Activated CD4-positive, alpha-beta T cell treated with anti-CD3 and anti-CD28 coated beads for 36 hours (primary cell): ENCODE data around the gene MRPL43. TPM values are rescaled to one million over a fixed set of nuclear protein-coding genes. Genes with fewer than 3 reads are reported as not detected.

Experiments used
- ATAC-seq: fragments of 200-7000 bp; cut with Tn5 transposase; one replicate; pipeline ENCODE4 v1.10.0; 2021; ENCODE audit warnings: mild to moderate bottlenecking, moderate library complexity
- CTCF ChIA-PET: fragments of 350-600 bp; sonication (Branson Sonifier 250); formaldehyde crosslinking; loops from one replicate; lab custom pipeline; 2021; ENCODE audit warnings: antibody characterized with exemption; lab: Charles Lee
- POLR2A ChIA-PET: fragments of 350-600 bp; sonication (Branson Sonifier 250); formaldehyde crosslinking; loops from one replicate; lab custom pipeline; 2021; ENCODE audit warnings: antibody characterized with exemption, inconsistent platforms; lab: Charles Lee
- DNase-seq: peaks from one replicate; pipeline ENCODE4 v3.0.0-alpha.2; 2020
- H3K27ac Mint-ChIP-seq: one replicate; pipeline ENCODE4 v1.8.0; 2021; ENCODE audit warnings: mixed read lengths
- H3K27me3 Mint-ChIP-seq: one replicate; pipeline ENCODE4 v1.8.0; 2021; ENCODE audit warnings: mixed read lengths
- H3K36me3 Mint-ChIP-seq: one replicate; pipeline ENCODE4 v1.8.0; 2021; ENCODE audit warnings: low read depth, mixed read lengths
- H3K4me1 Mint-ChIP-seq: one replicate; pipeline ENCODE4 v1.8.0; 2021; ENCODE audit warnings: mixed read lengths
- H3K4me3 Mint-ChIP-seq: one replicate; pipeline ENCODE4 v1.8.0; 2021; ENCODE audit warnings: mild to moderate bottlenecking, moderate library complexity, mixed read lengths
- H3K9me3 Mint-ChIP-seq: one replicate; pipeline ENCODE4 v1.8.0; 2021; ENCODE audit warnings: low read depth, mixed read lengths
- intact Hi-C, 2 experiments: fragments of 100-400 bp; cut with DNase I in 1 of 2; cut with micrococcal nuclease in 1 of 2; formaldehyde crosslinking; loops; one replicate each; pipeline versions ENCODE4 v1.14.2 to v1.15.1; 2022 to 2024; cut with DNase I, micrococcal nuclease
- total RNA-seq, 2 experiments: library from RNA; stranded (reverse); gene quantifications; one replicate each; pipeline ENCODE4 v1.2.3, GENCODE V29; 2021

MRPL43 gene
- total RNA-seq, 2 experiments from 2014 or later: 53.4 to 62.6 TPM

DNA sequence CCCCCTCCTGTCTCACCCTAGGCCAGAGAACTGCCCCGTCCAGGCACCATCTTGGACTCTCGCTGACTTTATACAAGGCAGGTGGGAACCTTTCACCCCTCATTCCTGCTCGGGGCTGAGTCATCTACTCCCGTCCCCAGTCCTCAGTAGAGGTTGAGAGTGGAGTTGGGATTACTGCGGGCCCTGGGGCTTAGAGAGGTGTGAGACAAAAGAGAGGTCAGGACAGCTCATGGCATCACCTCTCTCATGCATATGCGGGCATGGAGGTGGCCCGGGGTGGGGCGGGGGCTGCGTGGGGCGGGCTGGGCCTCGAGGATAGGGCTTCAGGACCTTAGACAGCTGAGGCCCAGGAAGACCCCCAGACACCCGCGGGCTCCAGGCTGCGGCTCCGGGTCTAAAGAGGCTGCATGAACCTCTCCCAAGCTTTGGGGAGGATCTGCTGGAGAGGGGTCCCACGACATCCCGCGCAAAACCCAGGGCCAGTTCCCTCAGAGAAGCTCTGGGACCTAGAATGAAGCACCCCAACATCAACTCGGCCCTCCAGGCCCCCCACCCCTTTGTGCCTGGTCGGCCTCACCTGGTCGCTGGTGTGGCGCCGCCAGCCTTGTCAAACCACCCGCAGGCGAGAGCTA is 43.3 kb upstream of the MRPL43 start:
- Mint-ChIP-seq H3K27me3 (no peaks in the 10 kb centered on the region), H3K4me3 (peak overlapping the region; percentile 80), H3K36me3 (peaks cover 3% of the 10 kb centered on the region), H3K4me1 (peaks cover 22% of the 10 kb centered on the region), H3K9me3 (no peaks in the 10 kb centered on the region), H3K27ac (no peak overlapping the region)
- CTCF ChIA-PET: interaction anchor here (0.7 to 25.2 kb wide), 10 partner anchors 10 to 287 kb away, joined by 3 to 526 read pairs (median 13); partner anchors contain the start of gene KAZALD1
- ATAC-seq (no peak), DNase-seq (no peak)
- POLR2A ChIA-PET: interaction anchor here (1.3 kb wide), 1 partner anchor 12 kb away, joined by 11 read pairs; no protein-coding TSS in a partner anchor
- intact Hi-C loops: loop anchor here (1.0 to 5.0 kb wide), 9 partner anchors 12 to 1026 kb away; partner anchors contain the start of genes MRPL43 (in 2 of the 2), TWNK (in 2 of the 2), ARMH3 (in 1 of the 2) and LZTS2 (in 1 of the 2)

DNA sequence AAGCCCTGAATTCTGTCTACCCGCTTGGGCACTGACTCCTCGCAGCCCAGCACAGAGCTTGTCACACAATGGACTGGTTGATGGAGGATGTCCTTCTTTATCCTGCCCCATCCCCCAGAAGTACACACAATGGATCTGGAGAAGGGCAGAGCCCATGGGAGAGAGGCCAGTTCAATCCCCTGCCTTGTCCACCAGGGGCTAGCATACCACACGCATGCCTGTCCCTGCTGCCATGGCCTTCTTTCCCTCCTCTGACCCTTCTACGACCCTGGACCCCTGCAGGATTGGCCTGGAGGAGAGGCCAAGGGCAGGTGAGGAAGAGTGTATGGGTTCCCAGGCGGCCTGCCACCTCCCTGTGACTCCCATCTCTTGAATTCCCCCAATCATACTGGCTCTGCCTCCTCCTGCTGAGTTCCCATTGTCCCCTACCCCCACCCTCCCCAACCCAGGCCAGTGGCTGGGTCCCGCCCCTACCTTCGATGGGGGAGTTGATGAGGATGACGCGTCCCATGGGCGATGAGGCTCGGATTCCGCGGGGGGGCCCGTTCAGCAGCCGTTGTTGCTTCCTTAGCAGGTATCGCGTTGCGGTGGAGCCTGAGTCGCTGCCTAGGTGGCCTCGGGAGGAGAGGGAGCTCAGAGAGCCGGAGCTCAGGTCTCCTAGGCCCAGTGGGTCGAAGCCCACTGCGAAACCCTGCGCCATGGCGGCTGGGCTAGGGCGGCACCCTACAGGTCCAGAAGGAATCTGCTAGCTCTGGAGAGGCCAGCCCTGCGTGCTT is 42.4 kb upstream of the MRPL43 start:
- intact Hi-C loops: loop anchor here (2.0 to 5.0 kb wide), 3 partner anchors 17 to 788 kb away; partner anchors contain the start of gene OGA (in 1 of the 2)
- Mint-ChIP-seq H3K36me3 (no peaks in the 10 kb centered on the region), H3K4me3 (no peak overlapping the region), H3K4me1 (peaks cover 22% of the 10 kb centered on the region), H3K27me3 (no peaks in the 10 kb centered on the region), H3K9me3 (no peaks in the 10 kb centered on the region), H3K27ac (no peak overlapping the region)
- DNase-seq: no peak
- ATAC-seq: no peak
- CTCF ChIA-PET: interaction anchor here (0.7 to 25.2 kb wide), 10 partner anchors 11 to 80 kb away, joined by 3 to 526 read pairs (median 20); partner anchors contain the start of gene KAZALD1
- POLR2A ChIA-PET: no interaction called here

- POLR2A ChIA-PET: no interaction called here
- H3K4me3 Mint-ChIP-seq: no peak overlapping the region
- H3K4me1 Mint-ChIP-seq: peaks cover 20% of the 10 kb centered on the region
- ATAC-seq: no peak
- H3K9me3 Mint-ChIP-seq: no peaks in the 10 kb centered on the region
- H3K36me3 Mint-ChIP-seq: no peaks in the 10 kb centered on the region
- CTCF ChIA-PET: interaction anchor here (0.7 to 5.1 kb wide), 7 partner anchors 10 to 32 kb away, joined by 3 to 31 read pairs (median 4); no protein-coding TSS in a partner anchor
- DNase-seq: no peak
- H3K27ac Mint-ChIP-seq: no peak overlapping the region
- no peaks in the 10 kb centered on the region for H3K27me3 Mint-ChIP-seq
- intact Hi-C loops: no loop called here
Observed at GRCh38 chr10:101028446-101029337, 41.4 kb upstream of the MRPL43 start.

- intact Hi-C loops: no loop called here
- ATAC-seq: no peak
- H3K27me3 Mint-ChIP-seq: no peaks in the 10 kb centered on the region
- DNase-seq: no peak
- H3K27ac Mint-ChIP-seq: no peak overlapping the region
- no peak overlapping the region for H3K4me3 Mint-ChIP-seq
- H3K9me3 Mint-ChIP-seq: no peaks in the 10 kb centered on the region
- POLR2A ChIA-PET: no interaction called here
- CTCF ChIA-PET: interaction anchor here (1.0 to 2.3 kb wide), 4 partner anchors 8 to 40 kb away, joined by 3 to 20 read pairs (median 10); no protein-coding TSS in a partner anchor
- no peaks in the 10 kb centered on the region for H3K36me3 Mint-ChIP-seq
- H3K4me1 Mint-ChIP-seq: peaks cover 8% of the 10 kb centered on the region
Observed at GRCh38 chr10:101027106-101027720, 39.9 kb upstream of the MRPL43 start.

DNA sequence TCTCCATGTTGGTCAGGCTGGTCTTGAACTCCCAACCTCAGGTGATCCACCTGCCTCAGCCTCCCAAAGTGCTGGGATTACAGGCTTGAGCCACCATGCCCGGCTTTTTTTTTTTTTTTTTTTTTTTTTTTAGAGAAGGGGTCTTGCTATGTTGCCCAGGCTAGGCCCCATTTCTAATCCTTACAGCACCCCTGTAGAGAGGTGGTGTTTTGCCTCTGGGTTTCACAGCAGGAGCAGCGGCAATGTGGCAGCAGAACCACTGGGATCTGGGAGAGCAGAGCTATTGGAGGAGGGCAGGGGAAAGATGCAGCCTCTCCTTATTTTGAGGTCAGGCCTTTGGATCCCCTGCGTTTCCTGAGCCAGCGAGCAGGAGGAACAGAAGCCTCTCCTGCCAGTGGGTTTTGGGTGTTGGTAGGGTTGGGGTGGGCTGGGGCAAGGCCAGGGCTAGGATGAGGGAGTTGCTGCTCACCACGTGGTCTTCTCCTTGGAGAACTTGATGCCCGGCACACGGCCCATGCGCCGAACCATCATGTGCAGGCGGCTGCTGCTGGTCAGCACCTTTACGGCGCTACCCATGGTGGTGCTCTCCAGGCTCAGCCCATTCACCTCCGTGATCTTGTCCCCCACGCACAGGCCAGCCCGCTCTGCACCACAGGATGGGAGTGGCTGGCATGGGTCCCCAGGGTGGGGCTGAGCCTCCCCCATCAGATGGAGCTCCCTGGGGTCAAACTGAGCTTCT is 35.8 kb upstream of the MRPL43 start:
- Mint-ChIP-seq H3K4me1 (no peaks in the 10 kb centered on the region), H3K9me3 (no peaks in the 10 kb centered on the region), H3K27ac (no peak overlapping the region), H3K27me3 (peaks cover 16% of the 10 kb centered on the region), H3K4me3 (no peak overlapping the region), H3K36me3 (no peaks in the 10 kb centered on the region)
- ChIA-PET POLR2A (no interaction called here), CTCF (interaction anchor here (0.6 kb wide), 1 partner anchor 20 kb away, joined by 3 read pairs; no protein-coding TSS in a partner anchor)
- intact Hi-C loops: no loop called here
- ATAC-seq (no peak), DNase-seq (no peak)

DNA sequence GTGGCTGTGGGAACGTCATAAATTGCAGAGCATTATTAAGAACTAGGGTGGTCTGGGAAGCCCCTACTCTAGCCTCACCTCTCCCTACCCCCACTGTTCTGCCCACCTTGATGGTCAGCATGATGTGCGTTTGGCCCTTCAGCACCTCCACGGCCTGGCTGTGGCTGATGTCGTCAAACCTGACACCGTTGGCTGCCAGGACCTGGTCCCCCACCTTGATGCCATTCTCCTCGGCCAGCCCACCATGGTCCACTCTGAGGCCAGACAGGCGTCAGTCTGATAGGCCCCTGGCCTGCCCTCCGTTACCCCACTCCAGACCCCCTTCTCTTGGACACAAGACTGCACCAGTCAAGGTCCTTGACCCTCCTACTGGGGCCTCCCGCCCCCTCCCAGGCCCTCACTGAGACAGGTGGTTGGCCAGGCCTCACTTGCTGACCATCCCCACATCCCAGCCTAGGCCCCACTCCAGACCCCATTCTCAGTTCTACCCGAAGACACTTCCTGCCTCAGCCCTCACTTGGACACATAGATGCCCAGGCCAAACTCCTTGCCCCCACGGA is 34.5 kb upstream of the MRPL43 start:
- H3K27me3 Mint-ChIP-seq: peaks cover 24% of the 10 kb centered on the region
- DNase-seq: no peak
- H3K4me3 Mint-ChIP-seq: no peak overlapping the region
- POLR2A ChIA-PET: no interaction called here
- ATAC-seq: no peak
- intact Hi-C loops: no loop called here
- no peaks in the 10 kb centered on the region for H3K36me3 Mint-ChIP-seq
- CTCF ChIA-PET: no interaction called here
- H3K9me3 Mint-ChIP-seq: no peaks in the 10 kb centered on the region
- no peaks in the 10 kb centered on the region for H3K4me1 Mint-ChIP-seq
- no peak overlapping the region for H3K27ac Mint-ChIP-seq

GRCh38 chr10:101021239-101021638 is 33.9 kb upstream of the MRPL43 start:
- intact Hi-C loops: no loop called here
- Mint-ChIP-seq H3K27ac (no peak overlapping the region), H3K9me3 (no peaks in the 10 kb centered on the region), H3K36me3 (no peaks in the 10 kb centered on the region), H3K4me3 (no peak overlapping the region), H3K4me1 (no peaks in the 10 kb centered on the region), H3K27me3 (peaks cover 29% of the 10 kb centered on the region)
- POLR2A ChIA-PET: no interaction called here
- DNase-seq (no peak), ATAC-seq (no peak)
- CTCF ChIA-PET: no interaction called here

DNA sequence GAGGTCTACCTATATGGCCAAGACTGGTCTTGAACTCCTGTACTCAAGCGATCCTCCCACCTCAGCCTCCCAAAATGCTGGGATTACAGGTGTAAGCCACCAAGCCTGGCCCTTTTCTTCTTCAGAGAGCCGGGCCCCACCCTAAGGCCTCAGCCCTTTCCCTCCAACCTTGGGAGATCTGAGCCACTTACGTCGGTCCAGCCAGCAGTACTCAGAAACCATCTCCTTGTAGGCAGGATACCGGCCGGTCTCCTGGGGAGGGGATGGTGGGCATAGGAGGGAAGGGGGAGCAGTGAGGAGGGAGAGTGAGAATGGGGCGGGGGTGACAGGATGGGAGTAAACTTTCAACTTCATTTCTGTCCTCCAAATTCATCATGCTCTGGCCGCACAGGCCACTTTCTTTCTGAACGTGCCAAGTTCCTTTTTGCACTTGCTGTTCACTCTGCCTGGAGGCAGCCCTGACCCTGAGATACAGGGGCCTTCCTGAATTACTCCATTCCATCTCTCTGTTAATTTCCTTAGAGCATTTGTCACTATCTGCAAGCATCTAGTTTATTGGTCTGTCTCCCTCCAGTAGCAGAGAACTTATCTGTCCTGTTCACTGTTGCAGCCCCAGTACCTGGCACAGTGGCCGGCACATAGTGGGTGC is 33.3 kb upstream of the MRPL43 start:
- POLR2A ChIA-PET: no interaction called here
- H3K4me3 Mint-ChIP-seq: no peak overlapping the region
- H3K4me1 Mint-ChIP-seq: no peaks in the 10 kb centered on the region
- no peak overlapping the region for H3K27ac Mint-ChIP-seq
- CTCF ChIA-PET: interaction anchor here (0.7 to 7.2 kb wide), 4 partner anchors 8 to 172 kb away, joined by 3 to 73 read pairs (median 14); partner anchors contain the start of gene LZTS2
- intact Hi-C loops: no loop called here
- no peaks in the 10 kb centered on the region for H3K9me3 Mint-ChIP-seq
- H3K27me3 Mint-ChIP-seq: peaks cover 31% of the 10 kb centered on the region
- ATAC-seq (no peak), DNase-seq (no peak)
- H3K36me3 Mint-ChIP-seq: no peaks in the 10 kb centered on the region

- CTCF ChIA-PET: interaction anchor here (0.6 to 7.2 kb wide), 30 partner anchors 9 to 1231 kb away, joined by 3 to 73 read pairs (median 3); partner anchors contain the start of genes LZTS2, NDUFB8, PDZD7 and SFXN3
- H3K4me1 Mint-ChIP-seq: peaks cover 9% of the 10 kb centered on the region
- no peak overlapping the region for H3K27ac Mint-ChIP-seq
- intact Hi-C loops: loop anchor here (1.0 to 10.0 kb wide), 2 partner anchors 45 to 49 kb away; partner anchors contain the start of gene KAZALD1 (in 1 of the 2)
- peaks cover 37% of the 10 kb centered on the region for H3K27me3 Mint-ChIP-seq
- no peaks in the 10 kb centered on the region for H3K9me3 Mint-ChIP-seq
- ATAC-seq: no peak
- POLR2A ChIA-PET: interaction anchor here (0.6 to 0.7 kb wide), 2 partner anchors 26 to 219 kb away, joined by 3 to 5 read pairs; no protein-coding TSS in a partner anchor
- H3K4me3 Mint-ChIP-seq: no peak overlapping the region
- H3K36me3 Mint-ChIP-seq: no peaks in the 10 kb centered on the region
- DNase-seq: no peak
Observed at GRCh38 chr10:101019440-101019703, 32.1 kb upstream of the MRPL43 start.
